SK-N-MC (cell line): ENCODE results near the gene MTCH2.

Experiments used
- DNase-seq: peaks from one replicate; pipeline ENCODE4 v3.0.0-alpha.2; 2011; ENCODE audit warnings: low read depth, low spot score
- H3K27ac ChIP-seq: fragments of 200-600 bp; sonication (generic); 2 replicates; pipeline ENCODE4 v1.5.1; 2016; ENCODE audit warnings: mixed run types
- H3K36me3 ChIP-seq: fragments of 200-600 bp; sonication (generic); 2 replicates; pipeline ENCODE4 v1.6.1; 2017; ENCODE audit warnings: antibody characterized with exemption, low read length, mixed read lengths; ENCODE audit not compliant: insufficient read depth
- H3K4me3 ChIP-seq: fragments of 200-600 bp; sonication (generic); 2 replicates; pipeline ENCODE4 v1.5.1; 2016
- H3K9ac ChIP-seq: fragments of 200-600 bp; sonication (generic); 2 replicates; pipeline ENCODE4 v1.8.0; 2017; ENCODE audit warnings: mixed run types, mixed read lengths; ENCODE audit not compliant: insufficient read length
- H3K9me3 ChIP-seq: fragments of 200-600 bp; sonication (generic); 2 replicates; pipeline ENCODE4 v1.6.1; 2017; ENCODE audit warnings: low read depth, mild to moderate bottlenecking, antibody characterized with exemption, low read length, moderate library complexity, mixed read lengths
- EZH2 ChIP-seq: fragments of 200-600 bp; sonication (generic); IDR thresholded peaks from one replicate; pipeline ENCODE4 v1.6.1; 2017; ENCODE audit warnings: antibody characterized with exemption
- FOXP2 ChIP-seq: optimal IDR thresholded peaks from 2 replicates; pipeline ENCODE3; 2011; ENCODE audit warnings: mild to moderate bottlenecking, moderate library complexity; ENCODE audit not compliant: insufficient read depth; ENCODE audit errors: extremely low read length, control extremely low read depth
- POLR2AphosphoS5 ChIP-seq: IDR thresholded peaks from 2 replicates; pipeline ENCODE4 v1.6.1; 2012; ENCODE audit warnings: mild to moderate bottlenecking, low read depth, low read length, borderline replicate concordance

The MTCH2 gene

GRCh38 chr11:47599902-47600301 is 42.5 kb downstream of the MTCH2 start:
- H3K9ac ChIP-seq, result no peak overlapping the region
- TF ChIP-seq EZH2, result no peak
- no peak for TF ChIP-seq POLR2AphosphoS5
- no peak for TF ChIP-seq FOXP2
- DNase-seq, result no peak
- no peaks in the 10 kb centered on the region for H3K9me3 ChIP-seq
- no peaks in the 10 kb centered on the region for H3K36me3 ChIP-seq
- no peak overlapping the region for H3K27ac ChIP-seq
- H3K4me3 ChIP-seq, result no peak overlapping the region

- no peak overlapping the region for H3K9ac ChIP-seq
- no peak overlapping the region for H3K4me3 ChIP-seq
- TF ChIP-seq POLR2AphosphoS5 (no peak), FOXP2 (no peak), EZH2 (no peak)
- no peak for DNase-seq
- no peaks in the 10 kb centered on the region for H3K36me3 ChIP-seq
- no peak overlapping the region for H3K27ac ChIP-seq
- H3K9me3 ChIP-seq, result no peaks in the 10 kb centered on the region
Observed at GRCh38 chr11:47595967-47596366, 46.4 kb downstream of the MTCH2 start.

- Histone ChIP-seq H3K36me3 (no peaks in the 10 kb centered on the region), H3K9ac (no peak overlapping the region), H3K27ac (no peak overlapping the region), H3K9me3 (no peaks in the 10 kb centered on the region), H3K4me3 (no peak overlapping the region)
- TF ChIP-seq POLR2AphosphoS5 (no peak), EZH2 (no peak), FOXP2 (no peak)
- no peak for DNase-seq
Observed at GRCh38 chr11:47595029-47595428, 47.3 kb downstream of the MTCH2 start.

- H3K9ac ChIP-seq, result peak within 1 kb of the TSS; percentile 15
- H3K9me3 ChIP-seq, result no peaks in the 10 kb centered on the region
- no peaks in the 10 kb centered on the region for H3K36me3 ChIP-seq
- no peak for DNase-seq
- TF ChIP-seq FOXP2 (no peak), POLR2AphosphoS5 (no peak), EZH2 (no peak)
- peak within 1 kb of the TSS; percentile 64 for H3K4me3 ChIP-seq
- no peak within 1 kb of the TSS for H3K27ac ChIP-seq
Observed at GRCh38 chr11:47593934-47594855, 48.2 kb downstream of the MTCH2 start, which contains the start of gene C1QTNF4. Gene C1QTNF4, minus strand, starts transcription at chr11:47594411. Its CDS starts 3,601 bp downstream, at chr11:47590810.

- H3K4me3 ChIP-seq, result peak overlapping the region; percentile 64; the same call in 1 of the 2 replicates
- DNase-seq, result no peak
- H3K27ac ChIP-seq, result no peak overlapping the region
- no peak for TF ChIP-seq FOXP2
- no peaks in the 10 kb centered on the region for H3K9me3 ChIP-seq
- no peak overlapping the region for H3K9ac ChIP-seq
- H3K36me3 ChIP-seq, result no peaks in the 10 kb centered on the region
Observed at GRCh38 chr11:47593492-47593933, 48.8 kb downstream of the MTCH2 start.

GRCh38 chr11:47592970-47593369 is 49.4 kb downstream of the MTCH2 start:
- no peak for TF ChIP-seq POLR2AphosphoS5
- Histone ChIP-seq H3K9me3 (no peaks in the 10 kb centered on the region), H3K4me3 (no peak overlapping the region), H3K36me3 (no peaks in the 10 kb centered on the region), H3K9ac (no peak overlapping the region), H3K27ac (no peak overlapping the region)
- no peak for DNase-seq

- Histone ChIP-seq H3K9ac (no peak overlapping the region), H3K4me3 (no peak overlapping the region), H3K9me3 (no peaks in the 10 kb centered on the region), H3K27ac (no peak overlapping the region), H3K36me3 (no peaks in the 10 kb centered on the region)
- no peak for DNase-seq
- no peak for TF ChIP-seq POLR2AphosphoS5
- TF ChIP-seq EZH2, result no peak
- TF ChIP-seq FOXP2, result no peak
Observed at GRCh38 chr11:47592251-47592650, 50.1 kb downstream of the MTCH2 start.

- no peak for TF ChIP-seq POLR2AphosphoS5
- no peak for TF ChIP-seq EZH2
- no peak for TF ChIP-seq FOXP2
- no peak overlapping the region for H3K27ac ChIP-seq
- no peak for DNase-seq
- H3K36me3 ChIP-seq, result no peaks in the 10 kb centered on the region
- no peak overlapping the region for H3K4me3 ChIP-seq
- H3K9ac ChIP-seq, result no peak overlapping the region
- H3K9me3 ChIP-seq, result no peaks in the 10 kb centered on the region
Observed at GRCh38 chr11:47591764-47592163, 50.6 kb downstream of the MTCH2 start.
